ENCODE data around the gene TMEM131.

TMEM131 gene

DNA sequence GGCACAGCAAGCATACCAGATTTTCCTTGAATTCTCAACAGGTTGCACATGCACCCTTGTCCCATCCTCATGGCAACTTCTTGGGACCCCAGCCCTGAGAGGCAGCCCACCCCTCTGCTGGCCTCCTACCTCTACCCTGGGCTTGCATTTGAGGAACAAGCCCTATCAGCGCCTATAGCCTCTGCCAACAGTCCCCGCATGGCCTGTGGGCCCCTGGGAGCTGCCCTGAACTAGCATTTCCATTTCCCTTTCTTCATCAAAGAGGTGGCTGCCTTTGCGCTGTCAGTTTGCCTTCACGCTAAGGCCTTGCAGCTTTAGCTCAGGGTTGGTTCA, 287.7 kb downstream of the TMEM131 start:
- no peak for DNase-seq (ENCODE audit: low read depth in 2 of 2)

DNA sequence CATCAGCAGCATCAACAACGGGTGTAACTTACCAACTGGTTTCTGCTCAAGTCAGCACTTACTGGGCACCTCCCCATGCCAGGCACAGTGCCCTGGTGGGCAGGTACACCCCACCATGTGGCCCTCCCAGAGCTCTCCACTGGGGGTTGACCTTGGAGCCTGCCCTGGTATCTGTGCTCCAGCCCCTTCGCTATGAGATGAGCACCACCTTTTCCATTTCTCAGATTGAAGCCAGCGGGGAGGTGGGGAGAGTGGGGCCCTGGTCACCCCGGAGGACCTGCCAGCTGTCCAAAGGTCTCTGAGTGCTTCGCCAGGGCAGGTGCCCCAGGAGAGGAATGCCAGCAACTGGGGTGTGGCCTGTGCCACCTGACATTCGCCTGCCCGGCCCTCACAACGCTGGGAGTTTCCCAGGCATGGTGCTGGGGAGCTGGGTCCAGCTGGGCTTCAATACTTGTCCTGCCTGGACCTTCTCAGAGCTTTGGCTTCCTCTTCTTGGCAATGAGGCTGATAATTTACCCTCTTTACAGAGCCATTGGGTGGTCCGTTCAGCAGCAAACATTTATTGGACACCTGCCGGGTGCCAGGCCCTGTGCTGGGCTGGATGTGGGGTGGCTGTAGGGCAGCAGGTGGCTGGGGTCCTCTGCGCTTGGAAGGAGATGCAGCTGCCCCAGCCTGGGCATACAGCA, 288.2 kb downstream of the TMEM131 start:
- DNase-seq (ENCODE audit: low read depth in 2 of 2) = no peak

DNA sequence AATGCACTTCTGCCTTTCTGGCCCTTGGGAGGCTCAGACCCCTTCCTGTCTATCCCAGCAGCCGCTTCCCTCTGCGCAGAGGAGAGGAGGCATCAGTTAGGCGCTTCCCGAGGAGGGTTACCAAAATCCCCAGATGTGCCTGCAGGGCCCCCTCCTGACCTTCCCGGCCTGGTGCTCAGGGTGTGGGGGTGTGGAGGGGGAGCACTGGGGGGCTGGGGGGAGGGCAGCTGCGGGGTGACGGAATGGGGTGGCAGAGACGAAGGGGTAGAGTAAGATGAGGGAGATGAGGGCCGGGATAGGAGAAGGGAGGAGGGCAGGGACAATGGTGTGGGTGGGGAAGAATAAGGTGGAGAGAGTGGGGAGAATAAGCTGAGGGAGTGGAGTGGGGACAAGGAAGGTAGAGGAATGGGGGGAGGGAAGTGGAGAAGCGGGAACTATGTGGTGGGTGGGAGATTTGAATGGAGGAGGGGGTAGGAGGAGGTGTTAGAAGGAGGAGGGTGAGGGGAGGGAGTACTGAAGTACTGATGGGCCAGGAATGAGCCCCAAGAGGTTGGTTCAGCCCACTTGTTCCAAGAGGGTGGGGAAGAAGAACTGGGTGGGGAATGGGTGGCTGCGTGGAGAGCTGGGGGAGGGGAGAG, 288.9 kb downstream of the TMEM131 start:
- DNase-seq (ENCODE audit: low read depth in 2 of 2) = no peak
